Measurements from ENCODE around the gene TBC1D22A. TPM values are rescaled to one million over a fixed set of nuclear protein-coding genes. Genes with fewer than 3 reads are reported as not detected.

Gene TBC1D22A
- total RNA-seq, 1 experiment from 2014 or later, result 20.9 TPM

GRCh38 chr22:47157486-47158270, 395.2 kb downstream of the TBC1D22A start:
- H3K9me2 ChIP-seq (ENCODE audit: insufficient read depth), result no peaks in the 10 kb centered on the region
- intact Hi-C loops (cut with micrococcal nuclease), result no loop called here
- BruUV-seq (replicated peaks), result no TSS peak
- TF ChIP-seq POLR2A (IDR thresholded peaks at IDR 0.05; ENCODE audit: borderline replicate concordance, extremely low read depth, insufficient read depth, insufficient read length), result no peak
- no peak for TF ChIP-seq REST (IDR thresholded peaks at IDR 0.05; ENCODE audit: low read depth)
- no peak for TF ChIP-seq SP1 (IDR thresholded peaks at IDR 0.05; ENCODE audit: low read depth)
- no peak for TF ChIP-seq SIN3A (IDR thresholded peaks at IDR 0.05; ENCODE audit: low read depth)
- no peak for TF ChIP-seq TCF7L2 (IDR thresholded peaks at IDR 0.05; ENCODE audit: borderline replicate concordance, extremely low read depth, insufficient read depth, insufficient read length)
- no peak for TF ChIP-seq FOSL1 (IDR thresholded peaks at IDR 0.05; ENCODE audit: low read depth)
- no peak for TF ChIP-seq ATF3 (IDR thresholded peaks at IDR 0.05)
- TF ChIP-seq ZFX (IDR thresholded peaks at IDR 0.05), result no peak
- no peak for TF ChIP-seq RAD21 (IDR thresholded peaks at IDR 0.05; ENCODE audit: low read depth)
- no peak for TF ChIP-seq ZNF274 (IDR thresholded peaks at IDR 0.05; ENCODE audit: low read depth, low read length)
- TF ChIP-seq, protein P1, sequence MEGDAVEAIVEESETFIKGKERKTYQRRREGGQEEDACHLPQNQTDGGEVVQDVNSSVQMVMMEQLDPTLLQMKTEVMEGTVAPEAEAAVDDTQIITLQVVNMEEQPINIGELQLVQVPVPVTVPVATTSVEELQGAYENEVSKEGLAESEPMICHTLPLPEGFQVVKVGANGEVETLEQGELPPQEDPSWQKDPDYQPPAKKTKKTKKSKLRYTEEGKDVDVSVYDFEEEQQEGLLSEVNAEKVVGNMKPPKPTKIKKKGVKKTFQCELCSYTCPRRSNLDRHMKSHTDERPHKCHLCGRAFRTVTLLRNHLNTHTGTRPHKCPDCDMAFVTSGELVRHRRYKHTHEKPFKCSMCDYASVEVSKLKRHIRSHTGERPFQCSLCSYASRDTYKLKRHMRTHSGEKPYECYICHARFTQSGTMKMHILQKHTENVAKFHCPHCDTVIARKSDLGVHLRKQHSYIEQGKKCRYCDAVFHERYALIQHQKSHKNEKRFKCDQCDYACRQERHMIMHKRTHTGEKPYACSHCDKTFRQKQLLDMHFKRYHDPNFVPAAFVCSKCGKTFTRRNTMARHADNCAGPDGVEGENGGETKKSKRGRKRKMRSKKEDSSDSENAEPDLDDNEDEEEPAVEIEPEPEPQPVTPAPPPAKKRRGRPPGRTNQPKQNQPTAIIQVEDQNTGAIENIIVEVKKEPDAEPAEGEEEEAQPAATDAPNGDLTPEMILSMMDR (IDR thresholded peaks at IDR 0.05 in 2 of 3, conservative IDR thresholded peaks at IDR 0.05 in 1 of 3; ENCODE audit: borderline replicate concordance in 1 of 3, insufficient read depth in 1 of 3, low read depth in 2 of 3, low read length in 2 of 3), result no peak
- TF ChIP-seq EZH2 (IDR thresholded peaks at IDR 0.05), result no peak
- TF ChIP-seq ZBTB33 (IDR thresholded peaks at IDR 0.05; ENCODE audit: extremely low read depth, insufficient replicate concordance, low read length), result no peak
- TF ChIP-seq EZH2phosphoT487 (IDR thresholded peaks at IDR 0.05; ENCODE audit: borderline replicate concordance), result no peak
- TF ChIP-seq SRF (IDR thresholded peaks at IDR 0.05; ENCODE audit: low read depth), result no peak
- no peak for TF ChIP-seq ELF1 (IDR thresholded peaks at IDR 0.05; ENCODE audit: borderline replicate concordance, low read depth)
- no peak for TF ChIP-seq CEBPB (IDR thresholded peaks at IDR 0.05; ENCODE audit: low read depth)
- H3K36me3 ChIP-seq (ENCODE audit: control insufficient read depth in 1 of 2, insufficient read depth in 2 of 2, low read length in 2 of 2), result no peaks in the 10 kb centered on the region
- no peaks in the 10 kb centered on the region for H4K20me1 ChIP-seq (ENCODE audit: insufficient read depth)
- ChIA-PET POLR2A (no interaction called here), CTCF (no interaction called here), RAD21 (ENCODE audit: low non-redundant PET in 1 of 2, low total read pairs in 2 of 2, uncharacterized antibody in 2 of 2, unreplicated experiment in 2 of 2) (no interaction called here)
- H3K4me1 ChIP-seq (ENCODE audit: control insufficient read depth in 1 of 2, insufficient read depth in 2 of 2, low read length in 2 of 2), result no peaks in the 10 kb centered on the region
- H3K79me2 ChIP-seq (ENCODE audit: insufficient read depth, low read length), result no peaks in the 10 kb centered on the region
- H3K9me3 ChIP-seq (ENCODE audit: control insufficient read depth in 1 of 2, insufficient read depth in 1 of 2, low read depth in 1 of 2, low read length in 2 of 2), result no peaks in the 10 kb centered on the region
- no peaks in the 10 kb centered on the region for H3K27me3 ChIP-seq (ENCODE audit: insufficient read depth, low read length)
- ATAC-seq (no peak), DNase-seq (ENCODE audit: low read depth, low spot score) (no peak)
- no peak overlapping the region for H3K4me2 ChIP-seq (ENCODE audit: low read length)
- H3K9ac ChIP-seq (ENCODE audit: low read length), result no peak overlapping the region
- no peak overlapping the region for H3K4me3 ChIP-seq (replicated peaks in 1 of 2; ENCODE audit: low read depth in 1 of 2, low read length in 2 of 2)
- H2AFZ ChIP-seq (ENCODE audit: low read depth, low read length, poor library complexity, severe bottlenecking), result no peak overlapping the region
- no peak overlapping the region for H3K27ac ChIP-seq (ENCODE audit: low read depth, low read length)
